ENCODE data around the gene BLOC1S3.

Gene BLOC1S3

GRCh38 chr19:45172611-45173208 is 5.9 kb upstream of the BLOC1S3 start:
- Histone ChIP-seq H3K27me3 (replicated peaks; ENCODE audit: control insufficient read depth, insufficient read depth, low read length) (no peaks in the 10 kb centered on the region), H3K4me3 (replicated peaks; ENCODE audit: low read depth, low read length) (no peak overlapping the region), H3K36me3 (ENCODE audit: control insufficient read depth, insufficient read depth, low read length) (peaks cover 5% of the 10 kb centered on the region)
- TF ChIP-seq CTCF (IDR thresholded peaks at IDR 0.05; ENCODE audit: insufficient read depth, low read length, poor library complexity, severe bottlenecking), result no peak
- DNase-seq (ENCODE audit: extremely low read depth, insufficient read length), result no peak

GRCh38 chr19:45173816-45174215 is 4.8 kb upstream of the BLOC1S3 start:
- no peak for DNase-seq (ENCODE audit: extremely low read depth, insufficient read length)
- no peak overlapping the region for H3K4me3 ChIP-seq (replicated peaks; ENCODE audit: low read depth, low read length)
- TF ChIP-seq CTCF (IDR thresholded peaks at IDR 0.05; ENCODE audit: insufficient read depth, low read length, poor library complexity, severe bottlenecking), result no peak
- no peaks in the 10 kb centered on the region for H3K27me3 ChIP-seq (replicated peaks; ENCODE audit: control insufficient read depth, insufficient read depth, low read length)
- peaks cover 4% of the 10 kb centered on the region for H3K36me3 ChIP-seq (ENCODE audit: control insufficient read depth, insufficient read depth, low read length)

- Histone ChIP-seq H3K27me3 (replicated peaks; ENCODE audit: control insufficient read depth, insufficient read depth, low read length) (no peaks in the 10 kb centered on the region), H3K36me3 (ENCODE audit: control insufficient read depth, insufficient read depth, low read length) (no peaks in the 10 kb centered on the region; the same call in 1 of the 2 replicates), H3K4me3 (replicated peaks; ENCODE audit: low read depth, low read length) (no peak overlapping the region)
- TF ChIP-seq CTCF (IDR thresholded peaks at IDR 0.05; ENCODE audit: insufficient read depth, low read length, poor library complexity, severe bottlenecking), result no peak
- DNase-seq (ENCODE audit: extremely low read depth, insufficient read length), result no peak
Observed at GRCh38 chr19:45175515-45176345, 2.9 kb upstream of the BLOC1S3 start.

- H3K27me3 ChIP-seq (replicated peaks; ENCODE audit: control insufficient read depth, insufficient read depth, low read length), result no peaks in the 10 kb centered on the region
- H3K4me3 ChIP-seq (replicated peaks; ENCODE audit: low read depth, low read length), result peak within 1 kb of the TSS; percentile 93
- no peaks in the 10 kb centered on the region; the same call in none of the 2 replicates for H3K36me3 ChIP-seq (ENCODE audit: control insufficient read depth, insufficient read depth, low read length)
- TF ChIP-seq CTCF (IDR thresholded peaks at IDR 0.05; ENCODE audit: insufficient read depth, low read length, poor library complexity, severe bottlenecking), result no peak
- no peak for DNase-seq (ENCODE audit: extremely low read depth, insufficient read length)
Observed at GRCh38 chr19:45177817-45178261, 745 bp upstream of the BLOC1S3 start, which contains the start of gene TRAPPC6A. TSS of gene TRAPPC6A (minus strand) at chr19:45178237. CDS start at chr19:45178218, 19 bp downstream.

GRCh38 chr19:45179072-45179891 is 698 bp downstream of the BLOC1S3 start:
- no peak for TF ChIP-seq CTCF (IDR thresholded peaks at IDR 0.05; ENCODE audit: insufficient read depth, low read length, poor library complexity, severe bottlenecking)
- DNase-seq (ENCODE audit: extremely low read depth, insufficient read length), result peak; percentile 64
- peak overlapping the region; percentile 93 for H3K4me3 ChIP-seq (replicated peaks; ENCODE audit: low read depth, low read length)

More at GRCh38 chr19:45179072-45179891, 698 bp downstream of the BLOC1S3 start:
- no peaks in the 10 kb centered on the region; the same call in none of the 2 replicates for H3K36me3 ChIP-seq (ENCODE audit: control insufficient read depth, insufficient read depth, low read length)
- H3K27me3 ChIP-seq (replicated peaks; ENCODE audit: control insufficient read depth, insufficient read depth, low read length), result no peaks in the 10 kb centered on the region
